ENCODE results near the gene THSD7B.

GRCh38 chr2:137187216-137187615, 421.9 kb downstream of the THSD7B start:
- TF ChIP-seq CTCF (IDR thresholded peaks at IDR 0.05) (no peak), POLR2A (IDR thresholded peaks at IDR 0.05) (no peak), POLR2AphosphoS5 (IDR thresholded peaks at IDR 0.05) (no peak)

Measured in prostate gland (tissue), 2 donors.